GM12878 (cell line): Measurements from ENCODE around the gene CNR1. TPM values are rescaled to one million over a fixed set of nuclear protein-coding genes. Genes with fewer than 3 reads are reported as not detected.
A peak's percentile ranks its signal among the peaks of the same experiment; 100 is the strongest.

ENCODE experiments used
- ATAC-seq: fragments of 200-7000 bp; cut with Tn5 transposase; 3 replicates; pipeline ENCODE4 v1.9.1; 2020; ENCODE audit warnings: mild to moderate bottlenecking, moderate library complexity
- BruUV-seq: library from RNA; stranded (reverse); fragments of 400-500 nt; replicated peaks from 2 replicates; lab custom pipeline; 2021; lab: Mats Ljungman, UMichigan
- CTCF ChIA-PET: fragments of 300-600 bp; sonication (Branson Sonifier 250); formaldehyde crosslinking; extraction: SDS; loops from one replicate; lab custom pipeline; 2021; ENCODE audit warnings: inconsistent platforms; lab: Yijun Ruan, JAX
- POLR2A ChIA-PET: fragments of 350-600 bp; formaldehyde crosslinking; extraction: SDS; loops from one replicate; lab custom pipeline; 2021; ENCODE audit warnings: inconsistent platforms; lab: Charles Lee
- RAD21 ChIA-PET: fragments of 300-600 bp; sonication (Branson Sonifier 250); formaldehyde crosslinking; loops from one replicate; lab custom pipeline; 2023; ENCODE audit warnings: antibody characterized with exemption; ENCODE audit not compliant: unreplicated experiment; lab: Charles Lee
- SMC1A ChIA-PET: fragments of 300-600 bp; sonication (Branson Sonifier 250); formaldehyde crosslinking; loops from one replicate; lab custom pipeline; 2023; ENCODE audit not compliant: unreplicated experiment, uncharacterized antibody; lab: Charles Lee
- DNase-seq: peaks from one replicate; pipeline ENCODE4 v3.0.0-alpha.2; 2011; ENCODE audit warnings: low read depth, low spot score
- FAIRE-seq: peaks from 3 replicates; lab custom pipeline; 2011; peaks lifted over from hg19 to GRCh38; lab: Jason Lieb, UNC
- H2AFZ ChIP-seq: 2 replicates; pipeline ENCODE4 v1.6.0; 2011; ENCODE audit warnings: low read depth, low read length, control low read depth; ENCODE audit not compliant: control insufficient read depth
- H3K27ac ChIP-seq: 2 replicates; pipeline ENCODE4 v1.5.1; 2011; ENCODE audit warnings: control low read depth; ENCODE audit not compliant: control insufficient read depth, insufficient read depth
- H3K27me3 ChIP-seq, 2 experiments: replicated peaks in 1 of 2; 2 replicates each; pipeline versions ENCODE4 v1.6.0 to v1.6.1; 2011; ENCODE audit warnings: low read length in 1 of 2; ENCODE audit not compliant: control insufficient read depth in 2 of 2, insufficient read depth in 2 of 2
- H3K36me3 ChIP-seq, 2 experiments: 2 replicates each; pipeline ENCODE4 v1.5.1; 2011; ENCODE audit warnings: low read length in 1 of 2; ENCODE audit not compliant: control insufficient read depth in 2 of 2, insufficient read depth in 2 of 2
- H3K4me1 ChIP-seq: 2 replicates; pipeline ENCODE4 v1.6.1; 2011; ENCODE audit warnings: mild to moderate bottlenecking, low read length, moderate library complexity, mixed read lengths; ENCODE audit not compliant: control insufficient read depth, insufficient read depth
- H3K4me2 ChIP-seq: 2 replicates; pipeline ENCODE4 v1.6.0; 2011; ENCODE audit warnings: control low read depth; ENCODE audit not compliant: control insufficient read depth, insufficient read depth
- H3K4me3 ChIP-seq: fragments of 200-600 bp; sonication (generic); 2 replicates; pipeline ENCODE4 v1.5.1; 2016
- H3K79me2 ChIP-seq: 2 replicates; pipeline ENCODE4 v1.6.0; 2011; ENCODE audit warnings: low read length; ENCODE audit not compliant: control insufficient read depth, insufficient read depth
- H3K9ac ChIP-seq: 2 replicates; pipeline ENCODE4 v1.8.0; 2011; ENCODE audit warnings: low read length, control low read depth, mixed read lengths; ENCODE audit not compliant: control insufficient read depth, insufficient read depth
- H3K9me3 ChIP-seq: replicated peaks from 3 replicates; pipeline ENCODE4 v1.5.1; 2011; ENCODE audit warnings: mild to moderate bottlenecking, low read length; ENCODE audit not compliant: control insufficient read depth, insufficient read depth
- H4K20me1 ChIP-seq: 2 replicates; pipeline ENCODE4 v1.6.0; 2011; ENCODE audit not compliant: control insufficient read depth, insufficient read depth
- ATF7 ChIP-seq: fragments of 450-650 bp; IDR thresholded peaks from 2 replicates; pipeline ENCODE4 v1.6.1; 2016; ENCODE audit warnings: low read depth, mild to moderate bottlenecking
- CBFB ChIP-seq: IDR thresholded peaks from 2 replicates; pipeline ENCODE4 v1.6.1; 2016; ENCODE audit warnings: antibody characterized with exemption, low read depth
- NFYB ChIP-seq: IDR thresholded peaks from 2 replicates; pipeline ENCODE4 v1.6.1; 2011; ENCODE audit warnings: low read depth, mild to moderate bottlenecking, low read length, improper control_type of control experiment, moderate library complexity; ENCODE audit not compliant: insufficient read depth
- STAT1 ChIP-seq: fragments of 450-650 bp; conservative IDR thresholded peaks from 2 replicates; pipeline ENCODE4 v1.6.1; 2014; ENCODE audit warnings: antibody characterized with exemption, mild to moderate bottlenecking
- YBX1 ChIP-seq: fragments of 450-650 bp; IDR thresholded peaks from 2 replicates; pipeline ENCODE4 v1.6.1; 2016; ENCODE audit warnings: antibody characterized with exemption
- ZNF217 ChIP-seq: fragments of 450-650 bp; IDR thresholded peaks from 2 replicates; pipeline ENCODE4 v1.6.1; 2017; ENCODE audit warnings: antibody characterized with exemption, mild to moderate bottlenecking
- WGBS: methylation state at CpG from one replicate; pipeline ENCODE4 v1.1.6; 2016; ENCODE audit warnings: low lambda C conversion rate; ENCODE audit not compliant: insufficient replicate concordance, insufficient coverage; ENCODE audit errors: missing lambda C conversion rate; 5-methylcytosine and 5-hydroxymethylcytosine counted together
- in situ Hi-C: fragments of 300-500 bp; cut with MboI; formaldehyde crosslinking; loops from 9 replicates; pipeline ENCODE4 v1.14.3; 2018; ENCODE audit warnings: mixed read lengths
- intact Hi-C: fragments of 100-400 bp; cut with micrococcal nuclease; formaldehyde crosslinking; loops from one replicate; pipeline ENCODE4 v1.14.2; 2022; ENCODE audit not compliant: unreplicated experiment
- polyA plus RNA-seq, 11 experiments: library from polyadenylated mRNA; depleted of rRNA in 4 of 11; unstranded in 6 of 11; stranded (reverse) in 5 of 11; fragments of >200 nt; fragmentation: Nextera tagmentation in 4 of 11; fragmentation: Illumina TruSeq in 1 of 11; extraction: Ambion mirVana in 4 of 11; extraction: Trizol in 1 of 11; gene quantifications; 1 replicate in 1 of 11; 2 replicates in 10 of 11; pipeline versions ENCODE4 v1.2.1 to v1.2.3, GENCODE V29; 2011 to 2016; ENCODE audit warnings: inconsistent platforms in 2 of 11, missing spikeins in 2 of 11, low read depth in 1 of 11
- total RNA-seq, 4 experiments: library from RNA; depleted of rRNA in 3 of 4; stranded (reverse); fragments of >200 nt in 3 of 4; fragmentation: Illumina TruSeq in 1 of 4; extraction: Trizol in 1 of 4; gene quantifications; 2 replicates each; pipeline versions ENCODE4 v1.2.1 to v1.2.3, GENCODE V29; 2013 to 2021
- TF ChIP-seq, protein P1 (sequence below): fragments of 450-650 bp; IDR thresholded peaks from 2 replicates; pipeline ENCODE4 v1.6.1; 2016; ENCODE audit warnings: mild to moderate bottlenecking, moderate library complexity, borderline replicate concordance
- TF ChIP-seq, protein P2 (sequence below): fragments of 450-650 bp; IDR thresholded peaks from 2 replicates; pipeline ENCODE4 v1.6.1; 2017; ENCODE audit warnings: mild to moderate bottlenecking, moderate library complexity
- TF ChIP-seq, protein P3 (sequence below): fragments of 450-650 bp; IDR thresholded peaks from 2 replicates; pipeline ENCODE4 v1.6.1; 2017; ENCODE audit warnings: mild to moderate bottlenecking, moderate library complexity

Gene CNR1
- total and polyA plus RNA-seq, 10 of the 15 experiments (the other 5 are each of a cell fraction or from before 2014, with no cell fraction given) = 2.2 to 15.4 (median 8.5) TPM

DNA sequence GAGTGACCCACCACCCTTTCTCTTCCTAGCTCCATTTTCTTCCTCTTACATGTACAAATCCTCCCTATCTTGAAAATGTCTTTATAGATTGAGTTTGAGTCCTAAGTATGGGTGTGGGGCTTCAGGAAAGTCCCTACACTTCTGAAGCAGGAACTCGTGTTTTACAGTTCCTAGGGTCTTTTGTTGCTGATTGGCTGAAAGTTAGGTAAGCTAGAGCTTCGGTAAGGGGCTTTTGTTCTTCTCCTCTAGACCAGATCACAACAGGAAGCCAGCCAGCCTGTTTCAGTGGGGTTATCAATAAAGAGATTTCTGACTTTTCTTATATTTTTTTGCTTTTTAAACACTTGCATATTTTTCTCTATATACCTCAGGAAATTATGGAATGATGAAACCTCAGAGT is 51.3 kb downstream of the CNR1 start (continued):
- TF ChIP-seq, protein P1, sequence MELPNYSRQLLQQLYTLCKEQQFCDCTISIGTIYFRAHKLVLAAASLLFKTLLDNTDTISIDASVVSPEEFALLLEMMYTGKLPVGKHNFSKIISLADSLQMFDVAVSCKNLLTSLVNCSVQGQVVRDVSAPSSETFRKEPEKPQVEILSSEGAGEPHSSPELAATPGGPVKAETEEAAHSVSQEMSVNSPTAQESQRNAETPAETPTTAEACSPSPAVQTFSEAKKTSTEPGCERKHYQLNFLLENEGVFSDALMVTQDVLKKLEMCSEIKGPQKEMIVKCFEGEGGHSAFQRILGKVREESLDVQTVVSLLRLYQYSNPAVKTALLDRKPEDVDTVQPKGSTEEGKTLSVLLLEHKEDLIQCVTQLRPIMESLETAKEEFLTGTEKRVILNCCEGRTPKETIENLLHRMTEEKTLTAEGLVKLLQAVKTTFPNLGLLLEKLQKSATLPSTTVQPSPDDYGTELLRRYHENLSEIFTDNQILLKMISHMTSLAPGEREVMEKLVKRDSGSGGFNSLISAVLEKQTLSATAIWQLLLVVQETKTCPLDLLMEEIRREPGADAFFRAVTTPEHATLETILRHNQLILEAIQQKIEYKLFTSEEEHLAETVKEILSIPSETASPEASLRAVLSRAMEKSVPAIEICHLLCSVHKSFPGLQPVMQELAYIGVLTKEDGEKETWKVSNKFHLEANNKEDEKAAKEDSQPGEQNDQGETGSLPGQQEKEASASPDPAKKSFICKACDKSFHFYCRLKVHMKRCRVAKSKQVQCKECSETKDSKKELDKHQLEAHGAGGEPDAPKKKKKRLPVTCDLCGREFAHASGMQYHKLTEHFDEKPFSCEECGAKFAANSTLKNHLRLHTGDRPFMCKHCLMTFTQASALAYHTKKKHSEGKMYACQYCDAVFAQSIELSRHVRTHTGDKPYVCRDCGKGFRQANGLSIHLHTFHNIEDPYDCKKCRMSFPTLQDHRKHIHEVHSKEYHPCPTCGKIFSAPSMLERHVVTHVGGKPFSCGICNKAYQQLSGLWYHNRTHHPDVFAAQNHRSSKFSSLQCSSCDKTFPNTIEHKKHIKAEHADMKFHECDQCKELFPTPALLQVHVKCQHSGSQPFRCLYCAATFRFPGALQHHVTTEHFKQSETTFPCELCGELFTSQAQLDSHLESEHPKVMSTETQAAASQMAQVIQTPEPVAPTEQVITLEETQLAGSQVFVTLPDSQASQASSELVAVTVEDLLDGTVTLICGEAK = peak; percentile 15; the same call in 1 of the 2 replicates
- TF ChIP-seq ATF7 (no peak), NFYB (peak; percentile 84), STAT1 (no peak)

DNA sequence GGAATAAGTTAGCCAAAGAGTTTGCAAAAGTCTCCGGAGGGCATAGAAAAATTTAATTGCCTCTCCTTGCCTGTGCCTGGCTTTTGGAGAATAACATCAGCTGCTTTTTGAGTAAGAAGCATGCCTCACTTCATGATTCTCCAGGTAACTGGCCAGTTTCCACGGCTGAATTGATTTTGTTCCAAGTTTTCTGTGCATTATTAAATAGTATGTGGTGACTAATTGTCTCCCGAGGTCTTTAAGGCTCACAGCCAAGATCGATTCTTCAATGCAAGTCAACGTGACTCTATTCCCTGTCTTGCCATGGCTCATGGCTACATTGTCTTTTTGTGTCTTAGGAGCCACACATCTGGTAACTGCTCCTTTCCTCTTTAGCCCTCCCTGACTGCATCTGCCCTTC is 54.2 kb downstream of the CNR1 start:
- DNase-seq = no peak
- Histone ChIP-seq H3K4me2 (no peak overlapping the region), H4K20me1 (no peaks in the 10 kb centered on the region), H3K27ac (no peak overlapping the region), H3K4me3 (no peak overlapping the region), H3K4me1 (no peaks in the 10 kb centered on the region), H3K9ac (no peak overlapping the region), H2AFZ (no peak overlapping the region), H3K36me3 (no peaks in the 10 kb centered on the region), H3K27me3 (no peaks in the 10 kb centered on the region; a peak in 1 of 4 replicates), H3K79me2 (no peaks in the 10 kb centered on the region), H3K9me3 (no peaks in the 10 kb centered on the region; the same call in 2 of the 3 replicates)
- 60% methylated on average over 5 of the region's 5 CpGs for WGBS
- ChIA-PET RAD21 (no interaction called here), CTCF (no interaction called here), SMC1A (no interaction called here), POLR2A (no interaction called here)
- no TSS peak for BruUV-seq
- in situ Hi-C loops = no loop called here
- FAIRE-seq = no peak
- no peak for ATAC-seq
- intact Hi-C loops = no loop called here
- TF ChIP-seq, protein P2, sequence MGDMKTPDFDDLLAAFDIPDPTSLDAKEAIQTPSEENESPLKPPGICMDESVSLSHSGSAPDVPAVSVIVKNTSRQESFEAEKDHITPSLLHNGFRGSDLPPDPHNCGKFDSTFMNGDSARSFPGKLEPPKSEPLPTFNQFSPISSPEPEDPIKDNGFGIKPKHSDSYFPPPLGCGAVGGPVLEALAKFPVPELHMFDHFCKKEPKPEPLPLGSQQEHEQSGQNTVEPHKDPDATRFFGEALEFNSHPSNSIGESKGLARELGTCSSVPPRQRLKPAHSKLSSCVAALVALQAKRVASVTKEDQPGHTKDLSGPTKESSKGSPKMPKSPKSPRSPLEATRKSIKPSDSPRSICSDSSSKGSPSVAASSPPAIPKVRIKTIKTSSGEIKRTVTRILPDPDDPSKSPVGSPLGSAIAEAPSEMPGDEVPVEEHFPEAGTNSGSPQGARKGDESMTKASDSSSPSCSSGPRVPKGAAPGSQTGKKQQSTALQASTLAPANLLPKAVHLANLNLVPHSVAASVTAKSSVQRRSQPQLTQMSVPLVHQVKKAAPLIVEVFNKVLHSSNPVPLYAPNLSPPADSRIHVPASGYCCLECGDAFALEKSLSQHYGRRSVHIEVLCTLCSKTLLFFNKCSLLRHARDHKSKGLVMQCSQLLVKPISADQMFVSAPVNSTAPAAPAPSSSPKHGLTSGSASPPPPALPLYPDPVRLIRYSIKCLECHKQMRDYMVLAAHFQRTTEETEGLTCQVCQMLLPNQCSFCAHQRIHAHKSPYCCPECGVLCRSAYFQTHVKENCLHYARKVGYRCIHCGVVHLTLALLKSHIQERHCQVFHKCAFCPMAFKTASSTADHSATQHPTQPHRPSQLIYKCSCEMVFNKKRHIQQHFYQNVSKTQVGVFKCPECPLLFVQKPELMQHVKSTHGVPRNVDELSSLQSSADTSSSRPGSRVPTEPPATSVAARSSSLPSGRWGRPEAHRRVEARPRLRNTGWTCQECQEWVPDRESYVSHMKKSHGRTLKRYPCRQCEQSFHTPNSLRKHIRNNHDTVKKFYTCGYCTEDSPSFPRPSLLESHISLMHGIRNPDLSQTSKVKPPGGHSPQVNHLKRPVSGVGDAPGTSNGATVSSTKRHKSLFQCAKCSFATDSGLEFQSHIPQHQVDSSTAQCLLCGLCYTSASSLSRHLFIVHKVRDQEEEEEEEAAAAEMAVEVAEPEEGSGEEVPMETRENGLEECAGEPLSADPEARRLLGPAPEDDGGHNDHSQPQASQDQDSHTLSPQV = no peak
- TF ChIP-seq, protein P3, sequence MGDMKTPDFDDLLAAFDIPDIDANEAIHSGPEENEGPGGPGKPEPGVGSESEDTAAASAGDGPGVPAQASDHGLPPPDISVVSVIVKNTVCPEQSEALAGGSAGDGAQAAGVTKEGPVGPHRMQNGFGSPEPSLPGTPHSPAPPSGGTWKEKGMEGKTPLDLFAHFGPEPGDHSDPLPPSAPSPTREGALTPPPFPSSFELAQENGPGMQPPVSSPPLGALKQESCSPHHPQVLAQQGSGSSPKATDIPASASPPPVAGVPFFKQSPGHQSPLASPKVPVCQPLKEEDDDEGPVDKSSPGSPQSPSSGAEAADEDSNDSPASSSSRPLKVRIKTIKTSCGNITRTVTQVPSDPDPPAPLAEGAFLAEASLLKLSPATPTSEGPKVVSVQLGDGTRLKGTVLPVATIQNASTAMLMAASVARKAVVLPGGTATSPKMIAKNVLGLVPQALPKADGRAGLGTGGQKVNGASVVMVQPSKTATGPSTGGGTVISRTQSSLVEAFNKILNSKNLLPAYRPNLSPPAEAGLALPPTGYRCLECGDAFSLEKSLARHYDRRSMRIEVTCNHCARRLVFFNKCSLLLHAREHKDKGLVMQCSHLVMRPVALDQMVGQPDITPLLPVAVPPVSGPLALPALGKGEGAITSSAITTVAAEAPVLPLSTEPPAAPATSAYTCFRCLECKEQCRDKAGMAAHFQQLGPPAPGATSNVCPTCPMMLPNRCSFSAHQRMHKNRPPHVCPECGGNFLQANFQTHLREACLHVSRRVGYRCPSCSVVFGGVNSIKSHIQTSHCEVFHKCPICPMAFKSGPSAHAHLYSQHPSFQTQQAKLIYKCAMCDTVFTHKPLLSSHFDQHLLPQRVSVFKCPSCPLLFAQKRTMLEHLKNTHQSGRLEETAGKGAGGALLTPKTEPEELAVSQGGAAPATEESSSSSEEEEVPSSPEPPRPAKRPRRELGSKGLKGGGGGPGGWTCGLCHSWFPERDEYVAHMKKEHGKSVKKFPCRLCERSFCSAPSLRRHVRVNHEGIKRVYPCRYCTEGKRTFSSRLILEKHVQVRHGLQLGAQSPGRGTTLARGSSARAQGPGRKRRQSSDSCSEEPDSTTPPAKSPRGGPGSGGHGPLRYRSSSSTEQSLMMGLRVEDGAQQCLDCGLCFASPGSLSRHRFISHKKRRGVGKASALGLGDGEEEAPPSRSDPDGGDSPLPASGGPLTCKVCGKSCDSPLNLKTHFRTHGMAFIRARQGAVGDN = no peak
- TF ChIP-seq STAT1 (no peak), ZNF217 (no peak), YBX1 (no peak), CBFB (no peak)
